MCF 10A (cell line): ENCODE measurements around the gene PTPRCAP. TPM values are rescaled to one million over a fixed set of nuclear protein-coding genes. Genes with fewer than 3 reads are reported as not detected.

Experiments used
- BruUV-seq: library from RNA; stranded (reverse); fragments of 400-500 nt; replicated peaks from 2 replicates; lab custom pipeline; 2021; lab: Mats Ljungman, UMichigan
- CTCF ChIA-PET: fragments of 300-600 bp; sonication (Branson Sonifier 250); formaldehyde crosslinking; extraction: SDS; loops from one replicate; lab custom pipeline; 2021; ENCODE audit warnings: antibody characterized with exemption, inconsistent platforms; lab: Yijun Ruan, JAX
- POLR2A ChIA-PET: fragments of 300-600, 350-650 bp; sonication (Branson Sonifier 250); formaldehyde crosslinking; extraction: SDS; loops from one replicate; lab custom pipeline; 2020; ENCODE audit warnings: antibody characterized with exemption, inconsistent platforms; lab: Yijun Ruan, JAX
- DNase-seq: peaks from one replicate; pipeline ENCODE4 v3.0.0-alpha.2; 2018; ENCODE audit not compliant: unreplicated experiment
- H3K27ac Mint-ChIP-seq: one replicate; pipeline ENCODE4 v1.8.0; 2022; ENCODE audit warnings: mild to moderate bottlenecking, low read depth, mixed read lengths; ENCODE audit not compliant: unreplicated experiment
- H3K27me3 Mint-ChIP-seq: one replicate; pipeline ENCODE4 v1.8.0; 2022; ENCODE audit warnings: mixed read lengths; ENCODE audit not compliant: insufficient read depth, unreplicated experiment
- H3K36me3 Mint-ChIP-seq: one replicate; pipeline ENCODE4 v1.8.0; 2022; ENCODE audit warnings: mild to moderate bottlenecking, moderate library complexity, mixed read lengths; ENCODE audit not compliant: insufficient read depth, unreplicated experiment
- H3K4me1 Mint-ChIP-seq: one replicate; pipeline ENCODE4 v1.8.0; 2022; ENCODE audit warnings: mixed read lengths; ENCODE audit not compliant: insufficient read depth, unreplicated experiment
- H3K4me3 Mint-ChIP-seq: one replicate; pipeline ENCODE4 v1.8.0; 2022; ENCODE audit warnings: mild to moderate bottlenecking, moderate library complexity, mixed read lengths; ENCODE audit not compliant: unreplicated experiment
- H3K9me3 Mint-ChIP-seq: one replicate; pipeline ENCODE4 v1.8.0; 2022; ENCODE audit warnings: mixed read lengths; ENCODE audit not compliant: unreplicated experiment
- CTCF ChIP-seq: fragments of 200-600 bp; IDR thresholded peaks from one replicate; pipeline ENCODE4 v1.8.0; 2022; ENCODE audit warnings: antibody characterized with exemption, mild to moderate bottlenecking; ENCODE audit not compliant: unreplicated experiment
- intact Hi-C: fragments of 100-400 bp; cut with micrococcal nuclease; formaldehyde crosslinking; loops from 2 replicates; pipeline ENCODE4 v1.14.1; 2022
- total RNA-seq: library from RNA; stranded (reverse); gene quantifications from 2 replicates; pipeline ENCODE4 v1.2.3, GENCODE V29; 2022

Gene PTPRCAP
- total RNA-seq, 1 experiment from 2014 or later: 0.86 TPM

GRCh38 chr11:67472882-67473281 lies 35.4 kb upstream of the PTPRCAP start:
- TF ChIP-seq CTCF: no peak
- no peak for DNase-seq
- ChIA-PET CTCF (interaction anchor here (0.7 kb wide), 1 partner anchor 72 kb away, joined by 3 read pairs; no protein-coding TSS in a partner anchor), POLR2A (no interaction called here)
- H3K27me3 Mint-ChIP-seq: no peaks in the 10 kb centered on the region
- no TSS peak for BruUV-seq
- H3K36me3 Mint-ChIP-seq: peaks cover 9% of the 10 kb centered on the region
- no peak overlapping the region for H3K27ac Mint-ChIP-seq
- no peak overlapping the region for H3K4me3 Mint-ChIP-seq
- no peaks in the 10 kb centered on the region for H3K9me3 Mint-ChIP-seq
- intact Hi-C loops: no loop called here
- peaks cover 1% of the 10 kb centered on the region for H3K4me1 Mint-ChIP-seq

- intact Hi-C loops: no loop called here
- TF ChIP-seq CTCF: no peak
- Mint-ChIP-seq H3K4me3 (peak overlapping the region; percentile 95), H3K4me1 (peaks cover 8% of the 10 kb centered on the region), H3K36me3 (peaks cover 10% of the 10 kb centered on the region), H3K27me3 (no peaks in the 10 kb centered on the region), H3K9me3 (no peaks in the 10 kb centered on the region), H3K27ac (no peak overlapping the region)
- ChIA-PET POLR2A (interaction anchor here (0.7 to 1.9 kb wide), 3 partner anchors 13 to 35 kb away, joined by 3 to 9 read pairs (median 3); partner anchors contain the start of genes AIP and PITPNM1), CTCF (interaction anchor here (0.6 to 1.2 kb wide), 4 partner anchors 30 to 114 kb away, joined by 3 to 8 read pairs (median 4); partner anchors contain the start of genes PITPNM1 and PPP1CA)
- no peak for DNase-seq
- no TSS peak for BruUV-seq
Measured at GRCh38 chr11:67470337-67471002, 33.0 kb upstream of the PTPRCAP start.

- Mint-ChIP-seq H3K4me3 (peak overlapping the region; percentile 95), H3K36me3 (peaks cover 10% of the 10 kb centered on the region), H3K4me1 (peaks cover 13% of the 10 kb centered on the region), H3K27ac (no peak overlapping the region), H3K27me3 (no peaks in the 10 kb centered on the region), H3K9me3 (no peaks in the 10 kb centered on the region)
- no peak for TF ChIP-seq CTCF
- DNase-seq: no peak
- no TSS peak for BruUV-seq
- POLR2A ChIA-PET: interaction anchor here (0.6 to 3.2 kb wide), 12 partner anchors 12 to 338 kb away, joined by 3 to 48 read pairs (median 4); partner anchors contain the start of genes AIP, CORO1B, GSTP1 and PITPNM1
- CTCF ChIA-PET: interaction anchor here (0.6 to 1.2 kb wide), 8 partner anchors 16 to 239 kb away, joined by 3 to 8 read pairs (median 3); partner anchors contain the start of genes PITPNM1 and PPP1CA
- intact Hi-C loops: loop anchor here (1.0 kb wide), 2 partner anchors 37 to 68 kb away; partner anchors contain the start of gene PPP1CA
Measured at GRCh38 chr11:67469508-67469811, 32.0 kb upstream of the PTPRCAP start.
